Stimulated activated CD4-positive, alpha-beta T cell treated with anti-CD3 and anti-CD28 coated beads, Interleukin-2, amount 100 ng/mL, for 4 hours (primary cell): ENCODE measurements around the gene UXS1.

Experiments used
- DNase-seq: peaks from one replicate; pipeline ENCODE4 v3.0.0-alpha.2; 2020; ENCODE audit warnings: low read depth

The UXS1 gene

DNA sequence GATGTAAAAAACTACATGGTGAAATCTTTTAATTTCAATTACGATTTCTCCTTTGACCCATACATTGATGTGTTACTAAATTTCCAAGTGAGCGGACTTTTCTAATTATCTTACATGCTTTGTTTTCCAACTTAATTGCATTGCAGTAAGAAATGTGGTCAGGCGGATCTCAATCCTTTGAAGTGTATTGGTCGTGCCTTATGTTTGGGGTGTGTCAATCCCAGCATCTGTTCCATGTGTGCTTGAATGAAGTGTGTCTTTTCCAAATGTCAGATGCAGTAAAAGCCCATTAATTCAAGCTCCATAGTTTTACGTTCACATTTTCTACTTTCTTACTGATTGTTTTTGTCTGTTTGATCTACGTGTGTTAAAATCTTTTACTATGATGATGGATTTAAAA lies 113.1 kb downstream of the UXS1 start:
- no peak for DNase-seq

DNA sequence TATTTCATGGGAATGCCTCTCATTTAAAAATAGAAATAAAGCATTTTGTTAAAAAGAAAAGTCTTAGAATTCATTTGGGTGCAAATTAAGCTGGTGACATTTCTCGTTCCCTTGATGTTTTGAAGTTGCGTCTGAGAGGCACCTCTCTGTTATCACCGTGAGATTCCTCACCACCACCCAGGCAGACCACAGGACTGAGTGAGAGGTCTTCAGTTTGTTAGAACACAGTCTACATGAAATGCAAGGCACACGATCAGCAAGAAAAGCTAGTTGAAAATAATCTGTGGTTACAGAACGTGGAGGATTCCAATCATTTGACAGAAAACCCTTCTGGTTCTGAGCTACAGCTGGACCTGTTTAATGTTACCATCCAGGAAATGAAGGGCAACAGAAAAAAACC lies 116.0 kb downstream of the UXS1 start:
- no peak for DNase-seq

DNA sequence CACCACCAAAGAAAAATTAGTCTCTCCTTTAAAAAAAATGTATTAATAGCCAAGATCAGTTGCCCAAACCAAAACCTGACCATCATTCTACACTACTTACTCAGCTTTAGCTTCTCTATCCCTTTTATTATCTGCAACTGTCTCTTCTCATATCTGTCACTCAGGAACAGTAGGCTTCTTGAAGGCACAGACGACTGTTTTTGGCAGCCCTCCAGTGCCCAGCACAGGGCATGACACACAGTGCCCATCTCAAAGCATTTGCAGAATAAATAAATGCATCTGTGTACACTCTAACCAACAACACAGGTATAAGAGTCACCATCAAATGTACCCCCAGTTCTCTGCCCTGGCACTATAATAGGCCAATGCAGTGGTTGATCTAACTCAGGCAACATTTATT lies 117.2 kb downstream of the UXS1 start:
- no peak for DNase-seq

DNA sequence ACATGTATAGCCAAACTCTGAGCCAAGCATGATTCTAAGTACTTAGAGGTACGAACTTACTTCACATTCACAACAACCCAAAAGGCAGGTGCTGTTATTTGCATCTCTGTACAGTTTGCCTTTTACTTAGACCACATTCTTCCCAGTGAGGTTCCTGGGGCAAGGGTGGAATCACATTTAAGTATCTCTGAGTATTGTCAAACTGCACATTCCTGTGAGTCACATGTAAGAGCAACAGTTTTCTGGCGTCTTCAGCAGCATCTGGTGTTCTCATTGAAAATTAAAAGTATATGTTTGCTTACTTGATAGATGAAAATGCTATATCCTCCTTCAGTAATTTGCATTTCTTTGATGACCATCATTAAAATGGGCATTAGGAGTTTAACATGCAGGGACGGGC lies 119.1 kb downstream of the UXS1 start:
- DNase-seq = no peak

DNA sequence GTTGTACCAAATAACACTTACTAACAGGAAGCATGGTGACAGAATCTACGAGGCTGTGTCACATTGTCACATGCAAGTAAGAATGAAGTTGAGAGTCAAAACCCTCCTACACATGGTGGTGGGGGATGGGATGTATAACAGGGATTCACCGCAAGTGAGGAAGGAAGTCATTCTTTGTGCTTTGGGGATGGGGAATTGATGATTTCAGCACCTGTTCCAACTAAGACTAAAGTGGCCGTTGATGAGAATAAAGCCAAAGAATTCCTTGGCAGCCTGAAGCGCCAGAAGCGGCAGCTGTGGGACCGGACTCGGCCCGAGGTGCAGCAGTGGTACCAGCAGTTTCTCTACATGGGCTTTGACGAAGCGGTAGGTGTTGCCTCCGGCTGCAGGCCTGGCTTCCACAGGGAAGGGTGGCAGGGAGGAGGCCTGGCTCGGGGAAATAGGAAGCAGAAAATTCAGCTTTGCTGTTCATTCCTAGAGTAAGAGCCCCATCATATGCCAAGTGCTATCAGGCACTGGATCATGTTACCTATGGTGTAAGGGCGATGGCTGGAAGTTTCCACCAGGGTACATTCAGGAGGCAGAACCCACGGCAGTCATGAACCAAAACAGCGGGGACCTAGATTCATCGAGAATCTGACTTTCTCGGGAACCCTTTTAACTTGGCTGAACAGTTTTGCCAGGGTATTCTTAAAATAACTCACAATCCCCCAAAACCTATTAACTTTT lies 120.3 kb downstream of the UXS1 start:
- no peak for DNase-seq

DNA sequence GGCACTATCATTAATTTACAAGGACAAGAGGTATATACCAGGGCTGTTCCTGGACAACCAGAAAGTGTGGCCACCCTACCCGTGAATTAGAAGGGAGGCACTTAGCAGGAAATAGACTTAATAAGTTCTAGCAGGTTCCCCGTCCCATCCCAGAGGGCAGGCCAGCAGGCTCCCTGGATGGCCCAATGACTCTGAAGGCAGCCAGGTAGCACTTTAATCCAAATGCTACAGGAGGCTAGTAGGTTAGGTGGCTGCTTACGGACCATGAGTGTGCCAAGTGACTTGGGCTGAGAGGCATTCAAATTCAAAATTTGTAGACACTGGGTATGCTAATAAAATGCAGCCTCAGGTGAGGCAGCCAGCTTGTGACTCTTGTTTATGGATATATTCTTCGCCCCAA lies 123.9 kb downstream of the UXS1 start:
- DNase-seq = no peak

DNA sequence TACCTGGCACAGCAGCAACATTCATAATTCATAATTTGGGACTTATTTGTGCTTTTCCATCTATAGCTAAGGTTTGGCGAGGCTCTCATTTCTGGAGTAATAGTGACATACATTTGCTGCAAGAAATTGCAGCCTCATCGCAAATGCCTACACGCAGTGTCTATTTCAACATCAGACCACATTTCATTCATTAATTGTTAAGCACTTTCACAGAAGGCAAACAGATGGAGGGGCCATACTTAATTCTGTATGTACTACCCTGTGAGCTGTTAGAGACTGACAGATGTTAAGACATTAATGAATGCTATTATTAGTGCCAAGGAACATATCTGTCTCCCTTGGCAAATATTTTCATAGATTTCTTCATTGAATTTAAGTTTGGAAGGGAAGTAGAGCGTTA lies 125.7 kb downstream of the UXS1 start:
- DNase-seq = no peak

DNA sequence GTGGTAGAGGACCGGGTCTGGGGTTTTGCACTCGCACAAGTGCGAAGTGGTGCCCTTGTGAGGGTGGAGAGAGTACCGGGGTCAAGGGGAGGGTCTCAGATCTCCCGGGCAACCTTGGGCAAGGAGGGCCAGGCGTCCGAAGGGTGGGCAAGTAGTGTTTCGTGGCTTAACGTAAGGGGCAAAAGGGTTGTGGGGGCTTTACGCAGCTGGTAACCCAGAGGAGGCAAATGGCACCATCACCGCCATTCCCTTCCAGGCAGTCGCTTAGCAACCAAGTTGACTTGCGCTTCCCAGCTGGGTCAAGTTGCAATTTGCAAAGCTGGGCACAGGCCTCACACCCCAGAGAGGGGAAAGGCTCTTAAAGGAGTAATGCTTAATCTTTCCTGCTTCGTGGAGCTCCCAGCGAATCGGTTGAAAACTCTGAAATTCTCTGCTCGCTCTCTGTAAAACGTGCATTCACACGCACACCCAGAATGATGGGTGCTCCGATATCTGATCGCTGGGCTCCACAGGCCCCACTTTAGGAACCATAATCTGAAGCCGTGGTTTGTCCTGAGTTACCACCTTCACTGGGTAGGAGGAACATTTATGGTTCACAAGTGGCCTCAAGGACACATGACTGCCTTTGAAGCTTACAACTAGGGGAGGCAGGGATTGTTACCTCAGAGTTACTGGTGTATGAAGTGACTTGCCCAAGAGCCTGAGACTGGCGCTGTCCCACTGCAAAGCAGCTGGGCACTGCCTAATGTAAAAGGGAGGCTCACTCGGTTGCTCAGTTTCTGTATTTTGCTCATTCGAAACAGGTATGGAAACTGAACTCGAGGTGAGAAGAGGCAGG lies 127.9 kb downstream of the UXS1 start:
- DNase-seq = no peak

DNA sequence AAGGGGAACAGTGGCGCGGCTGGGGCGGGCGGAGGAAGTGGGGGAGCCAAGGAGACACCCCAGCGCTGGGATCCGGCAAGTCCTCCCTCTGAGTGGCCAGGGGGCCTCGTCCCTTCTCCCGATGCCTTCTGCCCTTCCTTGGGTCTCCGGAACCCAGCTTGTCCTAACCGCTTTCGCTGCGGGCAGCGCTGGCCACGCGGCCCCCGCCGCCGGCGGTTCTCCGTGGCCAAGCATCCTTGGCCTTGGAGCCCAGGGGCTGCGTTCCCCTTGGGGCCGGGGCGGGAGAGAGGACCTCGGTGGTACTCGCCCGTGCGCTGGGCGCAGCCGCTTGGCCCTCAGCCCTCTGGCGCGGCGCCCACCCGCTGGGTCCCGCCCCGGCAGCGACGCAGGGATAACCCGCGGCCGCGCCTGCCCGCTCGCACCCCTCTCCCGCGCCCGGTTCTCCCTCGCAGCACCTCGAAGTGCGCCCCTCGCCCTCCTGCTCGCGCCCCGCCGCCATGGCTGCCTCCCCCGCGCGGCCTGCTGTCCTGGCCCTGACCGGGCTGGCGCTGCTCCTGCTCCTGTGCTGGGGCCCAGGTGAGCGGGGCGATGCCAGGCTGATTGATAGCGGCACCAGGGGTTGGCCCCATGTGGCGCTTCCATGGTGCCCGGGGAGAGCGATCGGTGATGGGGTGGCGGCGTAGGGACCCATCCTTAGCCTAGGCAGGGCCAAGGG lies 128.7 kb downstream of the UXS1 start:
- no peak for DNase-seq

DNA sequence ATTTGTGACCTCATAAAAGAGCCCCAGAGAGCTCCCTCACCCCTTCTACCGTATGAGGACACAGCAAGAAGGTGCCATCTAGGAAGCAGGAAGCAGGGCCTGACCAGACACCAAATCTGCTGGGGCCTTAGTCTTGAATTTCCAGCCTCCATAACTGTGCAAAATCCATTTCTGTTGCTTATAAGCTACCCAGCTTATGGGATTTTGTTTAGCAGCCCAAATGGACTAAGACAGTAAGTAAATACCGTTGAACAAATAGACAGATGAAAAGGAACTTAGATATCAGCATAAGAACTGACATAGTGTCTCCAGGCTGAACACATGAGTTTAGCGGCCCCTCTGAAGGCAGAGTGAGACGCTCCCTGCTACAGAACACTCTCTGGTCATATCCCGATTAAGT lies 130.9 kb downstream of the UXS1 start:
- DNase-seq = no peak

DNA sequence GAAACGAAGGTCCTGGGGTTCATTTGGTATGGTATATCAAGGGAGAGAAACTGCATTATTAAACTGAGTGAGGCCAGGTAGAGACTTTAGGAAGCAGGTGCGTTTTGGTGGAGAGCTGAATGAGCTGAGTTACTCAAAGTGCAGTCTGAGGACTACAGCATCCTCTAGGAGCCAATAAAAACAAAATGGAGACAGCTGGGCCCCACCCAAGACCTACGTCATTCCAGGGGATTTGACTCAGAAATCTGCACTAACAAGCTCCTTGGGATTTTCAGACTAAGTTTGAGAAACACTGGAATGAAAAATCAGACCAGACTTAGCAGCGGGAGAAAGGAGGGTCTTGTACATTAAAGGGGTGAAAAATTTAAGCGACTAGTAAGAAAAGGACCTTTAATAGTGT lies 131.5 kb downstream of the UXS1 start:
- DNase-seq = no peak

DNA sequence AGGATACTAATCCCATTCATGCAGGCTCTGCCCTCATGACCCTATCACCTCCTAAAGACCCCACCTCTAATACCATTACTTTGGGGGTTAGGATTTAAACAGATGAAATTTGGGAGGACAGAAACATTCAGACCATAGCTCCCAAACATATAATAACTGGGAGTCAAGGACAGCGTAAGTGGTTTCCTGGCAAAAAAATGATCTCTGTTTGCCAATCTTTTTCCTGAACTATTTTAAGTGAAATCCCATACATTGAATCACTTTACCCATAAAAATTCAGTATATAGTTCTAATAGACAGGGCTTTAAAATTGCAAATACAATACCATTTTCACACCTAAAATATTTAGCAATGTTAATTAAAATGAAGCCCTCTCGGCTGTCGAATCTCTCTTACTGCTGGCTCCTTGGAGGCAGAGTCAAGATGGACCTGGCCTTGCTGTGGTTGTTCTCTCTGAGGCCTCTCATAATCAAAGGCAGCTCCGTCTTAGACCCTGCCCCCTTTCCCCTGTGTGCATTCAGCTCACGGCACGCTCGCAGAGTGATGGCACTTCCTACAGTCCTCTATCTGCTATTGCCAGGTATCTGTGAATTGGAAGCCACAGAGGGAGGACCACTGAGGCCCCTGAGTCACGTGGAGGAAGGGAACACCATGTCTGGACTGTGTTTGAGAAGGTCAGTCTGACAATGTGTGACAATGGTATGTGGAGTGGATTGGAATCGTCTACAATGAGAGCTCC lies 132.3 kb downstream of the UXS1 start:
- no peak for DNase-seq

DNA sequence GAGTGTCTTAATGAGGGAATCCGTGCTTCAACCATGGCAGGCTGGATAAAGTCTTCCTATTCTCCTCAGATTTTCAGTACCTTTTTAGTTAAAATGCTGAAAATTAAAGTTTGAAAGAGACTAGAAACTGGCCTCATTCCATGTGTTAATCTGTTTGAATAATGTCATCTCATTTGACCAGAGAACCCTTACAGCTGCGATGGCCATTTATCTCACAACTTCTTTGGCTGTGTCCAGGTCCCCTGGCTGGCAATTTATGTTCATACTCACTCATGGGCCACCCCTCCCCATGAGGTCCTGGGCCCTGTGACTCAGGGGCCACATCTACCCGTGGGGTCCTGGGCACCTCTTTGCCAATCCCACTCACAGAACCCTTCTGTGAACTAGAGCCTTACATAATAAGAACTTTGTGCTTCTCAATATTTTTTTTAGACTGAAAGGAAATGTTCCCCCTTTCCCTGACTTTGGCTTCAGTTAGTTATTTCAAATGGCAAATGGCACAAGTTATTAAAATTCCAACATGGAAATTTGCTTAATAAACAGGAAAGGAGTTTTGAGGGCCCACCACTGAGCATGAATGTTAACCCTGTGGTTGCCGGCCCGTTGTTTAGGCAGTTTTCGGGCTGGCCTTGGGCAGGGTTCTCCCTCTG lies 134.6 kb downstream of the UXS1 start:
- no peak for DNase-seq

DNA sequence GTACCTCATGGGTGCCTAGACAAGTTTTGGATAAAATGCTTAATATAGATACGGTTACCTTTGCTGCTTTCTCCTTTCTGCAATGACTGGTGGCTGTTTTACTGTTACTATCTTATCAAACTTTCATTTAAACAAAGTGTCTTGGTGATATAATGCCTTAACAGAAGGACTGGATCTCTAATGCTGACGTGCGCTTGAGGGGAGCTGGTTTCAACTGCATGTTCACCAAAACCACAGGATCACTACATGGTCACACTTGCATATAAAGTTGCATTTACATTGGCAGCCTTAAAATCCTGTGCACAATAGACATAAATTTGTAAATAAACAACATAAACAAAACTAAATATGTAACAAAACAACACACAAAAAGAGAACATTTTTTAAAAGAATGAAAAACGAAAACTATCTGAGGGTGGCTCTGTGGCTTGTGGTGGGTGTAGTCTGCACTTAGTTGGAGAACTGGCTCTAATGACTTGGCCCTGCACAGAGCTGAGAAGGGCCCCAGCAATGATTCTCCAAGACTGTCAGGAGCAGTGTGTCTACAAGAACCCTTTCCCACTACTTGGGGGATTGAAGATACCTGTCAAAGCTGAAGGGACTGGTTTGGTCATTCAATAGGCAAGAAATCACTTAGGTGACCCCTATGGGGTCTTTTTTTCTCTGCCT lies 135.5 kb downstream of the UXS1 start:
- DNase-seq = no peak

DNA sequence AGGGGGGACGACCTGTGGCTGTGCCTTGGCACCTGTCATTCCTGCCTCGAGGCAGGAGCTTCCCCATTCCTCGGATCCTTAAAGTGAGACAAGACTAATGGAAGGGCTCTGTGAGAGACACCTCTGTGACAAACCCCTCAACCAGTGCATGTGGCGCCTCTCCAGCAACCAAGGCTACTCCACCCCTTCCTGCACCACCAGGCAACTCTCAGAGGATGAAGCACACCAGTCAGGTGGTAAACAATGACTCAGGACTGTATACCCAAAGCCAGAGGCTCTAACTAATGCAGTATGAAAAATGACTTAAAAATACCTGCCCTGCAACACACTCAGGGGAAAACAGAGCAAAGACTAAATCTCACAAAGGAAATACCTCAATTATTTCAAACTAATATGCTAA lies 136.9 kb downstream of the UXS1 start:
- peak; percentile 24 for DNase-seq

DNA sequence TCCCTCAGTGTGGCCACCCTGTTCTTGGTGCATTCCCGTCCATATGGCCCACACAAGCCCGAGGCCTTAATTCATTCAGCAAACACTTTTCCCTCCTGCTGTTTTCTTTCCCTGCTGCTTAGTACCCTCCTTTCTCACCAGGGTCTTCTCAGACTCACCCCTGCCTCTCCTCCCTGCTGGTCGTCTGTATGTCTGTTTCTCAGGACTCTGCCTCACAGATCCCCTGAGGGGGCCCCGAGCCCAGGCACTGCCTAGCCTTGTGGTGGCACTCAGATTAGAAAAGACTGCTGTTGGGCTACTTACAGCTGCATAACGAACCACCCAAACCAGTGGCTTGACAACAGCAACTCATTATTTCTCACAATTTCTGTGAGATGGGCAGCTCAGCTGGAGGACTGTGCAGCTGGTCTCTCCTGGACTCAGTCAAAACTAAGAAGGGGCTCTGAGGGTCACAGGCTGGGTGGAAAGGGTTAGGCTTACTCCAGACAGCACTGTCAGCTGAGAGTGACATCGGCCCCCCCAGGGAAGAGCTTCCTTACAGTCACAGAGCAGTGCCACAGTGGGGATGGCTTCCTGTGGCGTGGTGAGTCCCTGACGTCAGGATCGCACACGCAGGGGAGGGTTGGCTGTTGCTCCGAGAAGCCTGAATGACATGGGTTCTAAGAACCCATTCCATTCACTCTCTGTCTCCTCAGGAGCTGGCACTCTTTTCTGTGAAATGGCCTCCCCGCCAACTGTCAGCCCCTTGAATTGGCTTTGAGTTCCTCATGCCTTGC lies 139.0 kb downstream of the UXS1 start:
- no peak for DNase-seq

DNA sequence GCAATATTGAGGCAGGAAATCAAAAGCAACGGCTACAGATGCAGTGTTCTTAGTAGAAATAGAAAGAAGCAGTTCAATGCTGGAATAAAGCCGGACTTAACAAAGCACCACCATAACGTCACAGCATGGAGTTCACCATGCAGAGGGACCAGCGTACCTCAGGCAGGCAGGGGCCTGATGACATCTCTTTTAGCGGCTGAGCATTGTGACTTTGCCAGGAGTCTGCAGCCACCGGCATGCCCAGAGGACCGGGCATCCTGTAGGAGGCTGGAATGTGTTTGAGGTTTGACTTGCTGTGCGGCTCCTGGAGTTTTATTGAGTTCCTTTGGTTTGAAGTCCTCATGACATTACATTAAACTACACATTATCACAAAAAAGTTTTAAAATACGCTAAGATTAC lies 139.8 kb downstream of the UXS1 start:
- DNase-seq = no peak

DNA sequence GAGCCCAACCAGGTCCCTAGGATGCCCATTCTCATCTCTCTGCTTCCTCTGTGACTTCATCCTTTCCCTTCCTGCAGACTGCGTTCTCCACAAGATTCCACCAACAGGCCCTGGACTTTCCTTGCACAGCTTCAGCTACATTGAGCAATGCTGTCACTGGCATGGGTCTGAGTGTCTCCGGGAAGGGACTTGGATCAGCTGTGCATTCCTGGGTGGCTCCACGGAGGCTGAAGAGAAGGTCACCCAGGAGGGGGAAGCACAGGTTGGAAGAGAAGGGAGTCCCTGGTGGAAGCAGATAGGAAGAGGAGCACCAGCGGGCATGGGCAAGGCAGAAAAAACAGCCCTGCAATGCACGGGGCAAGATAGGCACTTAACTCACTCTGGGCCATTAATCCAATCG lies 140.5 kb downstream of the UXS1 start:
- no peak for DNase-seq

DNA sequence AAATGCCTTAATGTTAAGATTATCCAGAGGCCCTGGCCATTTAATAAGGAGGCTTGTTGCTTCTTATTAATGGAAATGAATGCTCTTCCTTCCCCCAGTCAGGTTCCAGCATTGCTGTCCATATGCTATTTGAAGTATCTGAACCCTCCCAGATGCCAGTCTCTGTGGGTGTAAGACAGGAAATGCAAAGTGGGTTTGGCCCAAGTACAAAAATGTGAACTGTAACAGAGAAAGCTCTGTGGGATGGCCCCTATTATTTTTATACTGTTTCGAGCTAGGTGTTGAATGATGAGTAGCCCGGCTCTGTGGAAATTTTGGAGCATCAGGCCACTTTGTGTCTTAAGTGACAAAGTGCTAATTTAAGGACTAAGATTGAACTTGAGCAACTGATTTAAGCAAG lies 141.0 kb downstream of the UXS1 start:
- no peak for DNase-seq

DNA sequence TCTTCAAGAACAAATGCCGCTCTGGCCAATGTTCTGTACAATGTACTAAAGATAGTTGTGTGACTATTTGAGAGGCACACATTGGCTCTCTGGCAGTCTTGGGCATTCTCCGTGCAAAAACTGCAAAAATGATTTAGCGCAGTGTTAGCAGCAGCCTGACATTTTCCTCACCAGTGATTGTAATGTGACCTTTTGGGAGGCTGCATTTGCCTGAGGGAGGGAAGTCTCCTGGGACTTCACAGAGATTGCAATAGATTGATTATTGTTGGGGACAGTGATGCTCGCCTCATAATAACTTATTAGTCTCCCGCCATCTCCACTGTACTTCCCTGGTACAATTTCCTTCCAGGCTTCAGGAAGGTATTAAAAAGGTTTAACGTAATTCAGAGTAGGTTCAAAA lies 149.2 kb downstream of the UXS1 start:
- no peak for DNase-seq

DNA sequence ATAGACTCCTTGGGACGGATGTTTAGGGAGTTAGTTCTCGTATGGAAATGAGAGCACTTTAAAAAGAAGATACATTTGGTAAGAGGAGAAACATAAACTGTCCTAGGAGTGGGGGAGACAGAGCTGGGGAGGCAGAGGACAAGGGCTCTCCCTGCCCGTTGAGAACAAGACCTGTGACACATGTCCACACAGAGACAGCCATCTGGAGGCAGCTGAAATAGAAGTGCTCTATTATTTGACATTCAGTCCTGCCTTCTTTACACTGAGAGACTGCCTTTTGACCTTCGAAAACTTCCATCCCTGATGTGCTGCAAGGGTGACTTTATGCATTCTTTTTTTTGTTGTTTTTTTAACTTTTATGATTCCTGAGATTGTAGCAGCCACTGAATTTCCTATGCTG lies 150.1 kb downstream of the UXS1 start:
- DNase-seq = no peak
